ENCODE data around the gene NWD2. TPM values are rescaled to one million over a fixed set of nuclear protein-coding genes. Genes with fewer than 3 reads are reported as not detected.

NWD2 gene, protein sequence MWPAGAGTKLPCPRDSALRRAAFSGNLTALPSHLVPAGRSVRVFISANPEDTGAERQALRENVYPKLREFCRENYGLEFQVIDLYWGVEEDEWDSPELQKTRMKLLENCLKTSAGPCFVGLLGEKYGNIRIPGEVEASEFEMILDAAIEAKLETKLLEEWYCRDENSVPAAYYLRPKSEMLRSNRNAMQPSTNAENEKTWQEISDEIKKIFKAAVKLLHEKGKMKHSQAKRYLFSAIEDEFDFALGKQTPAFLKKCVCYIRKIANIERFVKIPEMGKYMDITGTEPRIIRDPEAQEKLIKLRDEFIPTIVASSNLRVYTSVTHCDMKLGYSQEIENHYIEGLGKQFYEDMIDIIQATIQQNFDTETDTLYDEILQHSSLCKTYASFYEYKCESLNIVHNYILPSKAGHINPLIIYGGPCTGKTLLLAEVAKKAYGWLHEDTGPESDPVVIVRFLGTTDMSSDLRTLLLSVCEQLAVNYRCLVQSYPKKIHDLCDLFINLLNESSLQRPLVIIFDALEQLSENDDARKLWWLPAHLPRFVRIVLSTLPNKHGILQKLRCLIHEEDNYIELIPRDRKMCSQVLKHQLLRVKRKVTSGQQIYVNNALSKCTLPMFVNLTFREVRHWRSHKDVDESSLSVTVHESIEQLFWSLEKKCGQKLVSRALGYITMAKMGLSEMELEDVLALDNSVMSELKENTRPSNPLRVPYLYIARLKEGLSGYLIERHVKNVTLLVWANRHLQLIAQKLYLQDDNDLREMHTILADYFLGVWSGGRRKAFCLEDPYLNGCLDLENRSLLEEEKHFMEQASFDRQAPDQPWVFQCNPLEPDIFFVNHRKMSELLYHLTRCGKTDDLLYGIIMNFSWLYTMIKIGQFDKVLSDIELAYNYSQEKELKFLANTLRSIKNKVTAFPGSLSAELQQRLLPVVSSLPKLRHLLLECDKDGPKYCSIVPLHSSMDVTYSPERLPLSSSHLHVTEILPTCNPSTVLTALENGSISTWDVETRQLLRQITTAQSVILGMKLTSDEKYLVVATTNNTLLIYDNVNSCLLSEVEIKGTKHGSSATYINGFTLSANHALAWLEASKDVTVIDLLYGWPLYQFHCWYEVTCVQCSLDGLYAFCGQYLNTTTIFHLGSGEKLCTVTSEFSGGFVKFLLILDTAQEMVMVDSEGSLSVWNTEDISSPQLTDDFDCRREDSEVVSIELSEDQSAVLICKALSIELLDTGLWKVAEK (N-terminal part only)
- not detected in 2 replicates for total RNA-seq (ENCODE audit: low replicate concordance)

DNA sequence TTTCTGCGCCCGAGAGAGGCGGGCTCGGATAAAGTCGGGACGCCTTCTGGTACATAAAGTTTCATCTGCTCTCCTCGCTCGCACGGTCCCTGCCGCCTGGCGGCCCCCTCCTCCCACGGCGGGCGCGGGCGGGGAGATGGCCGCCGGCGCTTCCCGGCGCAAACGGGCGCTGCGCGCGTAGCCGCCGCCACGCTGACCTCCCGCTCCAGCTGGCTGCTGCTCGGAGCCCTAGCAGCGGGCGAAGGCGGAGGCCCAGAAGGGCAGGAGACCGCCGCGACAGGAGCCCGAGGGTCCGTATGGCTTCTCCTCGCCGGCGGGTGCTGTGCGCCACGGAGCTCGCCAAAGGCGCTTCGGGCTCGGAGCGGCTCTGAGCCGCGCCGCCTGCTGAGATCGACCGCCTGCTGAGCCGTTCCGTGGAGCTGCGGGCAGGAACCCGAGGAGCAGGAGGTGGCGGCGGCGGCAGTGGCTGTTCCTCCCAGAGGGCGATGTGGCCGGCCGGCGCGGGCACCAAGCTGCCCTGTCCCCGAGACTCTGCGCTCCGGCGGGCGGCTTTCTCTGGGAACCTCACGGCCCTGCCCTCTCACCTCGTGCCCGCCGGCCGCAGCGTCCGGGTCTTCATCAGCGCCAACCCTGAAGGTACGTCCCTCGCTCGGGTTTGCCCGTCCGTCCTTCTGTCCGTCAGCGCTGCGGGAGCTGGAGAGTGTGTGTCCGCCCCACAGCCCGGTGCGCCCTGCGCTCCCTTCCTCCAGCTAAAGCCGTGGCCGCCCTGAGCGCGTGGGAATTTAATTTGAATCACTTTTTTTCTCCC is at the start of gene NWD2:
NWD2 (plus strand) TSS at position 161 of the 808 bp plus-strand sequence; CDS start at position 486, 325 bp downstream.

All from smooth muscle cell of the coronary artery (primary cell).